Measurements from ENCODE around the gene FREY1.

Gene FREY1

GRCh38 chr11:45928535-45929215, 21.6 kb upstream of the FREY1 start:
- no peak for DNase-seq (ENCODE audit: low read depth, low spot score)

- DNase-seq (ENCODE audit: low read depth, low spot score), result no peak
Observed at GRCh38 chr11:45927684-45928413, 20.8 kb upstream of the FREY1 start.

- DNase-seq (ENCODE audit: low read depth, low spot score), result no peak
Observed at GRCh38 chr11:45927332-45927683, 20.2 kb upstream of the FREY1 start.

- no peak for DNase-seq (ENCODE audit: low read depth, low spot score)
Observed at GRCh38 chr11:45926536-45927331, 19.7 kb upstream of the FREY1 start.

GRCh38 chr11:45926001-45926401, 18.9 kb upstream of the FREY1 start:
- DNase-seq (ENCODE audit: low read depth, low spot score), result no peak

- DNase-seq (ENCODE audit: low read depth, low spot score), result no peak
Observed at GRCh38 chr11:45925550-45925949, 18.5 kb upstream of the FREY1 start.

- DNase-seq (ENCODE audit: low read depth, low spot score), result no peak
Observed at GRCh38 chr11:45924927-45925326, 17.9 kb upstream of the FREY1 start.

GRCh38 chr11:45924036-45924915, 17.2 kb upstream of the FREY1 start:
- DNase-seq (ENCODE audit: low read depth, low spot score), result no peak

GRCh38 chr11:45922425-45923082, 15.5 kb upstream of the FREY1 start, which contains the start of gene LARGE2:
TSS of gene LARGE2 (plus strand) at chr11:45922656. CDS start at chr11:45922883, 227 bp downstream.
- DNase-seq (ENCODE audit: low read depth, low spot score), result no peak

- no peak for DNase-seq (ENCODE audit: low read depth, low spot score)
Observed at GRCh38 chr11:45921561-45922424, 14.7 kb upstream of the FREY1 start.

GRCh38 chr11:45920531-45921477, 13.7 kb upstream of the FREY1 start:
- no peak for DNase-seq (ENCODE audit: low read depth, low spot score)

GRCh38 chr11:45919806-45920530, 12.9 kb upstream of the FREY1 start:
- DNase-seq (ENCODE audit: low read depth, low spot score), result no peak

GRCh38 chr11:45918962-45919675, 12.0 kb upstream of the FREY1 start:
- DNase-seq (ENCODE audit: low read depth, low spot score), result no peak

- no peak for DNase-seq (ENCODE audit: low read depth, low spot score)
Observed at GRCh38 chr11:45918331-45918941, 11.4 kb upstream of the FREY1 start.

GRCh38 chr11:45917623-45918330, 10.7 kb upstream of the FREY1 start, which contains the start of gene PEX16:
TSS of gene PEX16 (minus strand) at chr11:45917877. CDS start at chr11:45917811, 66 bp downstream.
- peak; percentile 89 for DNase-seq (ENCODE audit: low read depth, low spot score)

- no peak for DNase-seq (ENCODE audit: low read depth, low spot score)
Observed at GRCh38 chr11:45917286-45917622, 10.2 kb upstream of the FREY1 start.

Data from activated naive CD8-positive, alpha-beta T cell treated with anti-CD3 and anti-CD28 coated beads, Interleukin-2, amount 50 U/mL, for 16 hours (primary cell).